ENCODE results near the gene RHOA. TPM values are rescaled to one million over a fixed set of nuclear protein-coding genes. Genes with fewer than 3 reads are reported as not detected.

Gene RHOA
- total and polyA plus RNA-seq, 10 of the 15 experiments (the other 5 are each of a cell fraction or from before 2014, with no cell fraction given) = 246 to 1,049 (median 515) TPM

DNA sequence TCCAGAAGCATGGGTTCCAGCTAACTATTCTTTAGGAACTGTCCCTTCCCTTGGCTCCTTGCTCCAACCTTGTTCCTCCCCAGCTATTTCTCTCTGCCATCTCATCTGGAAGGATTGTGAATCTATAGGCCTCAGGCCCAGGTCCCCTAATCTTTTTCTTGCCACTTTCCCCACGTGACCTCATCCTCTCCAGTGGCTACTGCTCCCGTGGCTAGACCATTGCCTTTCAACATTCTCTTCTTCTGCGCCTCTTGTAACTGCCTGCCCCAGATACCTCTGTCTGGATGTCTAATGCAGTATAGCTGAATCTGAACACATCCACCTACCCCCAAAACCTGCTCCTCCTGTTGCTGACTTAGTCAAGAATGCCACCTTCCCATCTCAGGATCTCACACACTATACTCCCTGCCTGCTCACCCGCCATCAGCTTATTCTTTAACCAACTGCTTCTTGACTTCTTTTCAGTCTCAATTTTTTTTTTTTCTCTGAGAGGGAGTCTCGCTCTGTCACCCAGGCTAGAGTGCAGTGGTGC, 58.8 kb downstream of the RHOA start:
- no peak for ATAC-seq
- DNase-seq (ENCODE audit: low read depth, low spot score) = no peak
- Histone ChIP-seq H3K36me3 (ENCODE audit: control insufficient read depth in 2 of 2, insufficient read depth in 2 of 2, low read length in 1 of 2) (peaks cover 2 to 8% of the 10 kb centered on the region in 2 experiments; a peak in 3 of 4 replicates), H3K27ac (ENCODE audit: control insufficient read depth, insufficient read depth) (peak overlapping the region; percentile 38; the same call in 1 of the 2 replicates), H3K9me3 (replicated peaks; ENCODE audit: control insufficient read depth, insufficient read depth, low read length) (no peaks in the 10 kb centered on the region), H3K27me3 (replicated peaks in 1 of 2; ENCODE audit: control insufficient read depth in 2 of 2, insufficient read depth in 2 of 2, low read length in 1 of 2) (no peaks in the 10 kb centered on the region), H3K79me2 (ENCODE audit: control insufficient read depth, insufficient read depth, low read length) (peaks cover 21% of the 10 kb centered on the region), H3K4me2 (ENCODE audit: control insufficient read depth, insufficient read depth) (no peak overlapping the region), H3K4me1 (ENCODE audit: control insufficient read depth, insufficient read depth, low read length) (peaks cover 22% of the 10 kb centered on the region), H4K20me1 (ENCODE audit: control insufficient read depth, insufficient read depth) (no peaks in the 10 kb centered on the region), H3K9ac (ENCODE audit: control insufficient read depth, insufficient read depth, low read length) (no peak overlapping the region), H3K4me3 (no peak overlapping the region), H2AFZ (ENCODE audit: control insufficient read depth, low read depth, low read length) (no peak overlapping the region)
- TF ChIP-seq SMC3 (IDR thresholded peaks at IDR 0.05; ENCODE audit: borderline replicate concordance, low read length) (no peak), NBN (IDR thresholded peaks at IDR 0.05) (no peak), MXI1 (IDR thresholded peaks at IDR 0.05; ENCODE audit: low read depth, low read length) (no peak), SKIL (IDR thresholded peaks at IDR 0.05; ENCODE audit: low read depth, poor library complexity, severe bottlenecking) (no peak), SP1 (IDR thresholded peaks at IDR 0.05; ENCODE audit: low read depth, low read length) (no peak), MEF2A (IDR thresholded peaks at IDR 0.05; ENCODE audit: insufficient read depth, low read depth, low read length) (no peak), ETV6 (conservative IDR thresholded peaks at IDR 0.05 in 1 of 2, IDR thresholded peaks at IDR 0.05 in 1 of 2; ENCODE audit: borderline replicate concordance in 1 of 2, low read depth in 1 of 2) (no peak), POLR2A (IDR thresholded peaks at IDR 0.05; ENCODE audit: low read depth, low read length) (no peak), ZNF622 (IDR thresholded peaks at IDR 0.05) (no peak), PAX8 (IDR thresholded peaks at IDR 0.05) (no peak), ZZZ3 (IDR thresholded peaks at IDR 0.05; ENCODE audit: control insufficient read depth, insufficient read length, low read depth) (no peak), NFIC (IDR thresholded peaks at IDR 0.05; ENCODE audit: low read depth, low read length) (no peak), PML (IDR thresholded peaks at IDR 0.05; ENCODE audit: low read length) (no peak; the same call in 1 of the 2 replicates)
- TF ChIP-seq, protein P1, sequence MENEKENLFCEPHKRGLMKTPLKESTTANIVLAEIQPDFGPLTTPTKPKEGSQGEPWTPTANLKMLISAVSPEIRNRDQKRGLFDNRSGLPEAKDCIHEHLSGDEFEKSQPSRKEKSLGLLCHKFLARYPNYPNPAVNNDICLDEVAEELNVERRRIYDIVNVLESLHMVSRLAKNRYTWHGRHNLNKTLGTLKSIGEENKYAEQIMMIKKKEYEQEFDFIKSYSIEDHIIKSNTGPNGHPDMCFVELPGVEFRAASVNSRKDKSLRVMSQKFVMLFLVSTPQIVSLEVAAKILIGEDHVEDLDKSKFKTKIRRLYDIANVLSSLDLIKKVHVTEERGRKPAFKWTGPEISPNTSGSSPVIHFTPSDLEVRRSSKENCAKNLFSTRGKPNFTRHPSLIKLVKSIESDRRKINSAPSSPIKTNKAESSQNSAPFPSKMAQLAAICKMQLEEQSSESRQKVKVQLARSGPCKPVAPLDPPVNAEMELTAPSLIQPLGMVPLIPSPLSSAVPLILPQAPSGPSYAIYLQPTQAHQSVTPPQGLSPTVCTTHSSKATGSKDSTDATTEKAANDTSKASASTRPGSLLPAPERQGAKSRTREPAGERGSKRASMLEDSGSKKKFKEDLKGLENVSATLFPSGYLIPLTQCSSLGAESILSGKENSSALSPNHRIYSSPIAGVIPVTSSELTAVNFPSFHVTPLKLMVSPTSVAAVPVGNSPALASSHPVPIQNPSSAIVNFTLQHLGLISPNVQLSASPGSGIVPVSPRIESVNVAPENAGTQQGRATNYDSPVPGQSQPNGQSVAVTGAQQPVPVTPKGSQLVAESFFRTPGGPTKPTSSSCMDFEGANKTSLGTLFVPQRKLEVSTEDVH (IDR thresholded peaks at IDR 0.05; ENCODE audit: low read depth, partially characterized antibody) = no peak
- TF ChIP-seq, protein P2, sequence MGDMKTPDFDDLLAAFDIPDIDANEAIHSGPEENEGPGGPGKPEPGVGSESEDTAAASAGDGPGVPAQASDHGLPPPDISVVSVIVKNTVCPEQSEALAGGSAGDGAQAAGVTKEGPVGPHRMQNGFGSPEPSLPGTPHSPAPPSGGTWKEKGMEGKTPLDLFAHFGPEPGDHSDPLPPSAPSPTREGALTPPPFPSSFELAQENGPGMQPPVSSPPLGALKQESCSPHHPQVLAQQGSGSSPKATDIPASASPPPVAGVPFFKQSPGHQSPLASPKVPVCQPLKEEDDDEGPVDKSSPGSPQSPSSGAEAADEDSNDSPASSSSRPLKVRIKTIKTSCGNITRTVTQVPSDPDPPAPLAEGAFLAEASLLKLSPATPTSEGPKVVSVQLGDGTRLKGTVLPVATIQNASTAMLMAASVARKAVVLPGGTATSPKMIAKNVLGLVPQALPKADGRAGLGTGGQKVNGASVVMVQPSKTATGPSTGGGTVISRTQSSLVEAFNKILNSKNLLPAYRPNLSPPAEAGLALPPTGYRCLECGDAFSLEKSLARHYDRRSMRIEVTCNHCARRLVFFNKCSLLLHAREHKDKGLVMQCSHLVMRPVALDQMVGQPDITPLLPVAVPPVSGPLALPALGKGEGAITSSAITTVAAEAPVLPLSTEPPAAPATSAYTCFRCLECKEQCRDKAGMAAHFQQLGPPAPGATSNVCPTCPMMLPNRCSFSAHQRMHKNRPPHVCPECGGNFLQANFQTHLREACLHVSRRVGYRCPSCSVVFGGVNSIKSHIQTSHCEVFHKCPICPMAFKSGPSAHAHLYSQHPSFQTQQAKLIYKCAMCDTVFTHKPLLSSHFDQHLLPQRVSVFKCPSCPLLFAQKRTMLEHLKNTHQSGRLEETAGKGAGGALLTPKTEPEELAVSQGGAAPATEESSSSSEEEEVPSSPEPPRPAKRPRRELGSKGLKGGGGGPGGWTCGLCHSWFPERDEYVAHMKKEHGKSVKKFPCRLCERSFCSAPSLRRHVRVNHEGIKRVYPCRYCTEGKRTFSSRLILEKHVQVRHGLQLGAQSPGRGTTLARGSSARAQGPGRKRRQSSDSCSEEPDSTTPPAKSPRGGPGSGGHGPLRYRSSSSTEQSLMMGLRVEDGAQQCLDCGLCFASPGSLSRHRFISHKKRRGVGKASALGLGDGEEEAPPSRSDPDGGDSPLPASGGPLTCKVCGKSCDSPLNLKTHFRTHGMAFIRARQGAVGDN (IDR thresholded peaks at IDR 0.05) = no peak
- CTCF ChIA-PET = interaction anchor here (1.2 kb wide), 1 partner anchor 13 kb away, joined by 6 read pairs; the partner anchor contains the start of gene USP4
- POLR2A ChIA-PET = interaction anchor here (0.6 to 1.9 kb wide), 4 partner anchors 10 to 138 kb away, joined by 3 to 10 read pairs (median 3); partner anchors contain the start of gene USP4
- RAD21 ChIA-PET (ENCODE audit: unreplicated experiment) = interaction anchor here (0.7 to 4.3 kb wide), 3 partner anchors 13 to 63 kb away, joined by 3 to 23 read pairs (median 4); partner anchors contain the start of gene USP4
- in situ Hi-C loops (cut with MboI) = no loop called here
- SMC1A ChIA-PET (ENCODE audit: uncharacterized antibody, unreplicated experiment) = interaction anchor here (0.6 to 2.9 kb wide), 4 partner anchors 11 to 47 kb away, joined by 3 to 16 read pairs (median 4); partner anchors contain the start of gene USP4
- no peak for FAIRE-seq
- WGBS (ENCODE audit: insufficient coverage, insufficient replicate concordance, low lambda C conversion rate, missing lambda C conversion rate) = 81% methylated on average over 5 of the region's 5 CpGs
- intact Hi-C loops (cut with micrococcal nuclease; ENCODE audit: unreplicated experiment) = no loop called here
- BruUV-seq (replicated peaks) = no TSS peak
